Right ventricle myocardium superior (tissue), 1 donor: ENCODE results near the gene STARD7. TPM values are rescaled to one million over a fixed set of nuclear protein-coding genes. Genes with fewer than 3 reads are reported as not detected.

Source experiments
- ATAC-seq: fragments of 200-7000 bp; cut with Tn5 transposase; one replicate; pipeline ENCODE4 v1.9.1; 2020; ENCODE audit warnings: mild to moderate bottlenecking; ENCODE audit not compliant: poor library complexity
- DNase-seq: peaks from one replicate; pipeline ENCODE4 v3.0.0-alpha.2; 2020
- intact Hi-C: fragments of 100-400 bp; cut with DNase I; formaldehyde crosslinking; loops from one replicate; pipeline ENCODE4 v1.11.2; 2022
- total RNA-seq: library from RNA; stranded (reverse); fragmentation: NEBNext Ultra II Directional; extraction: Animal tissue kit (Norgen Biotek cat#: 25700); gene quantifications from one replicate; pipeline ENCODE4 v1.2.1, GENCODE V29; 2021
- donor health status: DM: no; HTN: yes; CAD: no; lungs with severe emphysema.

Gene STARD7
- total RNA-seq, 1 donor from 2014 or later = 179 TPM

DNA sequence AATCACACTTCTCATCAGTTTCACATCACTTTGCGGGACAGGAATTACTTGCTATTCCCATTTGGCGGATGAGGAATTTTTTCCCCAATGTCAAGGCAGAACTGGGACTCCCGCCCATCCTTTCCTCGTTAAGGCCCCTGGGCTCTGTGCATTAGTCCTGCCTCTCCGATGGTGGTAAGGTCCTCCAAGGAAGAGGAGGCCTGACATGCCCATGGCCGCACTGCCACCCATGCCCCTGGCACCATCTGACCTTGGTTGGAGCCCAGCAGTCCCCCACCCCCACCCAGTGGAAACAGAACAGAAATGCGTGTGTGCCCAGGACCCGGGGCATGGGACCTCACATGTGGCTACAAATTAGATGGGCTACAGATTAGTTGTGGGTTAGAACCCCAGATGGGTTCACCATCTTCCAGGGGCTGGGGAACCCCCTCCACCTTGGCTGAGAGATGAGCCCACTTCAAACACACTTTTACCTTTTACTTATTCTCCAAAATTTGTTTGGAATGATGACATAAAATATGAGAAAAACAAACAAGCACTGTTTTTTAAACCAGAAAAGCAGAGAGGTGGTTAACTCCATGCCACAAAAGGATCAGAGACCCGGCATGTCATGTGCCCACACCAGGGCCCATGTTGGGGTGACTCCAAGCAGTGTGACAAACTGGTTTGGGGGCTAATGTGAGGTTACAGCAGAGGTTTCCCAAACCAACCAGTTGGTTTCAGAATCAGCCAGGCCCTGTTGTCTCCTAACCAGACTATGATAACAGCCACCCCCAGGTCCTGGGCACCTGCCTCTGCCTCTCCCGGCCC is 52.4 kb downstream of the STARD7 start:
- no peak for DNase-seq
- ATAC-seq = no peak
- intact Hi-C loops = no loop called here

DNA sequence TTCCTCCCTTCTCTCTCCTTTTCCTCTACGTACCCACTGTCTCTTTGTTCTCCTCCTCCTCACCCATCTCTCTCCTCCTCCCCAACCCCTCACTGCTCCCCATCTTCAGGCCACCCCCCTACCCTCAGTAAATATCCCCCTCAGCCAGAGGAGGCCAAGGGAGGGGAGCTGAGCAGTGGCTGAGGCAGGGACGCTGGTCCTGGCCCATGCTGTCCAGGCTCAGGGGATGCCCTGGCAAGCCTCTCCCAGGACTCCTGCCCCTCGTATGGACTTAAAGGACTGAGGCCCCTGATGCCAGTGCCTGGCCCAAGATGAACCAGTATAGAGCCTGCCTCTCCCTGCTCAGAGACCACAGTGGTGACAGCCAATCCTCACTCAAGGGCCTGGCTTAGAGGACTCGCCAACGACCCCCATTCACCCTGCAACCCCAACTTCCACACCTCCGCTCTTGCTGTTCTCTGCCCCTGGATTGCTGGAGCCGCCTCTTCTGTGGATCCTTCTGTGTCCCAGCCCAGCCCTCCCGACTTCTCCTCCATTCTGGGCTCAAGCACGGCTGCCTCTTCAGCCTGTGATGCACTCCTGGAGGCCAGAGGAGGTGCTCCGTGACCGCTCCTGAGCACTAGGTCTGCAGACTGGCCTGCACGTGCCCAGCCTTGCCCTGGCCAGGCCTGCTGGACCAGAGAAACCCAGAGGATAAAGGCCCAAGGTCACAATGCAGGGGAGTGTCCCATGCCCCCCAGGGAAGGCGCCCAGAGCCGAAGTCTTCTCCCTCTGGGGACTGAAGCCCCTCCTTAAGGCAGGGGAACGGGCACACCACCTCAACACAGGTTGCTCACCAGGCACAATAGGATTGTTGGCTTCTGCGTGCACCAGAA is 53.9 kb downstream of the STARD7 start:
- ATAC-seq = no peak
- intact Hi-C loops = no loop called here
- DNase-seq = peak; percentile 30

DNA sequence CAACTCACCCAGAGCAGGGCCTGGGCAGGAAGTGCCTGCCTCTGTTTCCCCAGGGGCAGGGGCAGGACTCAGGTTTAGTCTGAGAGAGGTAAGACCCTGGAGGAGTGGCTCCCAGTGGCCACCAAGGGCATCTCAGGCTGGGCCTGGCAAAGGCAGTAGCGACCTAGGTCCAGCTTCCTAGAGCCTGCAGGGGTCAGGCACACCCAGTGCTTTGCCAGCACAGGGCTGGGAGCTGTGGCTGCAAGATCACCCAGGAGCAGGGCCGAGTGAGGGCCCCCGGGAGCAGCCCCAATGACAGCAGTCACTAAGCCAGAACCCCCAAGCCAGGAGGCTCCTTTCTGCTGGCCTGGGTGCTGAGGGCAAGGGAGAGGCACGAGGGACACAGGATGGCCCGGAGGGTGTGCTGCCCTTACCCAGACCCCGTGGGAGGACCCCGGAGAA is 54.6 kb downstream of the STARD7 start:
- ATAC-seq (no peak), DNase-seq (peak; percentile 20)
- intact Hi-C loops = no loop called here

DNA sequence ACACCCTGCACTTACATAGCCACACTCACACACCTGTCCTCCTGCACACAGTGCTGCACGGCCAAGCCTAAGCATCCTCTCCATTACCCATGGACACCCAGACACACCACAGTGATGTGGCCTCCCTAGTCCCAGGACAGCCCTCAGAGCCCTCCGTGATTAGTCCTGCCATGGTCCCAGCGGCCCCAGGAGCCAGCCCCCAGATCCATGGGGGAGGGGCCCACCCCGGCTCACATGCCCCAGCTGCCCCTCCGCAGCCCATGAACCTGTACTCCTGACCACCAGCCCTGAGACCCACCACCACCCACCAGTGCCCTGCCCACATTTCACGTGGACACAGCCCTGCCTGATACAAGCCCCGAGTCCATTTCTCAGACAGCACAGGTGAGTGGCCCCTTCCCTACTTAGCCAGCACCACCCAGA is 55.3 kb downstream of the STARD7 start:
- DNase-seq (no peak), ATAC-seq (no peak)
- intact Hi-C loops = no loop called here

GRCh38 chr2:96152304-96153161 is 56.1 kb downstream of the STARD7 start:
- intact Hi-C loops = no loop called here
- DNase-seq = no peak
- no peak for ATAC-seq

DNA sequence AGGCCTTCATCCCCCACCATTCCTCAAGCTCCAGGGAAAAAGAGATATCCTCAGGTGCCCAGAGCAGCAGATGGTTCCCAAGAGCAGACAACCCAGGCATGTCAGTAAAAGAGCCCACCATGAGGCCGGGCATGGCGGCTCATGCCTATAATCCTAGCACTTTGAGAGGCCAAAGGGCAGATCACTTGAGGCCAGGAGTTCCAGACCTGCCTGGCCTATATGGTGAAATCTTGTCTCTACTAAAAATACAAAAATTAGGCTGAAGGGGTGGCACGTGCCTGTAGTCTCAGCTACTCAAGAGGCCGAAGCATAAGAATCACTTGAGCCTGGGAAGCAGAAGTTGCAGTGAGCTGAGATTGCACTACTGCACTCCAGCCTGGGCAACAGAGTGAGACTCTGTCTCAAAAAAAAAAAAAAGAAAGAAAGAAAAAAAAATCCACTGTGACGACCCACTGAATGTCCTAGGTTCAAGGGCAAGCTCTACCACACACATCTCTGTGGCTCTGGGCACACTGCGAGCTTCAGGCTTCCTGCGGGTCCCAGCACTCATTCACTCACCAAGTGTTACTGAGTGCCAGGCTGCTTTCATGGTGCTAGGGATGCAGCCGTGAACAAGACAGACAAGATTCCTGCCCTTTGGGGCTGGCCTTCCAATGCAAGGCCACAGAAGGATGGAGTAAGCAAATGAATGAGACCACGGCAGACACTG is 56.9 kb downstream of the STARD7 start:
- ATAC-seq (no peak), DNase-seq (no peak)
- intact Hi-C loops = no loop called here

- ATAC-seq = no peak
- DNase-seq = no peak
- intact Hi-C loops = no loop called here
These were observed 57.6 kb downstream of the STARD7 start for GRCh38 chr2:96150791-96151594.

DNA sequence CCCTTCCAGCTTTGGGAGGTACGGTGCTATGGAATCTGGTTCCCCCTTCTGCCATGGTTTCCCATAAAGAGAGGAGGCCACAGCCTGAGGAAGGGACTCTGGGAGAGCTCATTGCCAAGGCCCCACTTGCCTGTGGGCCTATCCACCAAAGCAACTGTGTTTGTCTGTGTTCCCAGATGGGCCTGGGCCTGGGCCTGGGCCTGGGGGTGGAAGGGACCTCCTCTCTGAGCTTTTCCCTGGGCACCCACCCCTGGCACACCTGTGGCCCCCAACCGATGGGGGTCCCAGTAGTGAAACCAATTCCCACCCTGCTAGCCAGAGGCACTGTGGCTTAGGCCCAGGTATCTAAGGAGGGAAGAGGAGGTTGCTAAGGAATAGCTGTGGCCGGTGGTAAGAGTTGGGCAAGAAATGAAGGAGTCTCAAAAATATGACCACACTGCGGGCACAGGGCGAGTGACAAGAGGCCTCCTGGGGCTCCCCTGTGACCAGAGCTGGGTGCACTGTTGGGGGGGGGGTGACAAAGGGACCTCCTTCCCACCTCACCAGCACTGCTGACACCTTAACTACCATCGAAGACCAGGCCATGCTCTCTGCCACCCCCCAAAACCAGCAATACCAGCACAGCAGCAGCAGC is 58.5 kb downstream of the STARD7 start:
- intact Hi-C loops = no loop called here
- DNase-seq (no peak), ATAC-seq (no peak)

DNA sequence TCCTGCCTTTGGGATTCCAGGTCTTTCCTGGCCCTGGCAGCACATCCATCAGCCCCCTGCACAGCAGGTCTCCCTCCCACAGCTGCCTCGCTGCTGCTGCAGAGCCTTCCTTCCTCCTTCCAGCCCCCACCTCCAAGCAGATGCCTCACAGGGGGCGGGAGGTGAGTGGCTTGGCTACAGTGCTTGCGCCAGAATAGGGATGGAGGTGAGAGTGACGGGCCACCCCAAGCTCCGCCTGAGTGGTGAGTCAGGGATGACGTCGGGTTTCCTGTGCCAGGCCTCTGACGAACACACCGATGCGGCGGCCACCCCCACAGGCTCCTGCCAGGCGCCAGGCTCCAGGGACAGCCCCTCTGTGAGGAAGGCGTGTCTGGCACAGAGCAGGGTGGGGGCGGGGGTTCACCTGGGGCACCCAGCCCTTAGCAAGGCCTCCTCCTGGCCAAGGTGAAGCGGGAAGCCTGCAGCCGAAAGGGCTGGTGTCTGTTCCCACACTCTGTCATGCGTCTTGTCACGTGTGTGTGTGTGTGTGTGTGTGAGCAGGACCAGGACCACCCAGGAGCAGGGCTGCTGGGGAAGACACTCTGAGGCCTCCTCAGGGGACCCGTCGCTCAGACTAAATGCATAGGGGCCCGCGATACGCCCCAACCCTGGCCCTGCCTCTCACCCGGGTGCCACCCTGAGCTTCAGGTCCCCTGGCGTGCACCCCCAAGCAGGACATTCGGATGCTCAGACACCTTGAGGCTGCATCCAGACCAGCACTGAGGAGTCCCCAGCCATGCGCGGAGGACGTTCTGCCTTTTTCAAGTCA is 60.0 kb downstream of the STARD7 start:
- intact Hi-C loops = loop anchor here (10.0 kb wide), 1 partner anchor 116 kb away; the partner anchor contains the start of genes CIAO1 and TMEM127
- DNase-seq (peak; percentile 71), ATAC-seq (no peak)

- peak; percentile 10 for DNase-seq
- intact Hi-C loops = loop anchor here (10.0 kb wide), 1 partner anchor 117 kb away; the partner anchor contains the start of genes CIAO1 and TMEM127
- ATAC-seq = no peak
These were observed 60.9 kb downstream of the STARD7 start for GRCh38 chr2:96147593-96148201.

- peak; percentile 48 for DNase-seq
- intact Hi-C loops = loop anchor here (10.0 kb wide), 1 partner anchor 118 kb away; the partner anchor contains the start of genes CIAO1 and TMEM127
- ATAC-seq = no peak
These were observed 61.6 kb downstream of the STARD7 start for GRCh38 chr2:96146881-96147592.

DNA sequence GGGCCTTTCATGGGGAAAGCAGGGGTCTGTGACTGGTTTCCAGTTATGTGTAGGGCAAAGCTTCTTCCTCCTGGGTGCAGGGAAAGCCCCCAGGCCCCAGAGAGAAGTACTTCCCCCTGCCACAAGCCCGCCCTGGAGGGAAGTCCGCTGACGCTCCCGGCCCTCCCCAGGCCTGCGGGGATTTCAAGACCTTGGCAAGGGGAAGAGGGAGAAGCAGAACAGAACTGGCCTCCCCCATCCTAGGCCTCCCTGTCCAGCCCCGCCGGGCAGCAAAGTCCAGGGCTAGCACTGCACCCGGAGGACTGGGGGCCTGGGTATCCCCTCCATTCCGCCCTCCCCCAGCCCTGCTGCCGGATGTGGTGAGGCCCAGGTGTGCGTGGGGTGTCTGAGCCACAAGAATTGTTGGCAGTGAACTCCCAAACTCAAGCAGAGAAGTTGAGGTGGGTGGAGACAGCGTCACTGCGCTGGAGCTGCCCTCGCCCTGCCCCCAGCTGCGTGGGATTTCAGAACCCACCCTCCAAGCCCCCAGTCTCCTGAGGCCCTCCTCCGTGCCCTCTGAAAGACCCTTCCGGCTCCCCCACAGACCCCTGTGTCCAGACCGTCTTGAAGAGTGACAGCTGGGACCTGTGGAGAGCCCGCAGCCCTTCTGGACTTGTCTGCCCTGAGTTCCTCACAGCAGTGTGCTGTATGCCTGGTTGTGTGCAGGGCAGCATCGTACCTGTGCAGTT is 62.3 kb downstream of the STARD7 start:
- peak; percentile 36 for ATAC-seq
- DNase-seq = peak; percentile 77
- intact Hi-C loops = loop anchor here (10.0 kb wide), 1 partner anchor 118 kb away; the partner anchor contains the start of genes CIAO1 and TMEM127

DNA sequence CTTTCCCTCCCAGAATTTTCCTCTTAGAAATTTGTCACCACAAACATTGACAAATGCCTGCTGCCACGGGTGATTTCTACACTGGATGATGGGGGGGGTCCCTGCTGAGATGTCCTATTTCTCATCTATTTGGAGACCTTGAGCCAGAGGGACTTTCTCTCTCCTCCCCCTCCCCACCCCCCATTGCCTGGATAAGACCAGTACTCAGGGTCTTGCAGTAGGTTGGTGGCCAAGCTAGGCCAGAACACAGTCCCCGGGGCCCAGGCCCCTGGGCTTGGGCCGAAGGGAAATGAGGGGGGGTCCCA is 62.8 kb downstream of the STARD7 start:
- DNase-seq (no peak), ATAC-seq (no peak)
- intact Hi-C loops = loop anchor here (10.0 kb wide), 1 partner anchor 119 kb away; the partner anchor contains the start of genes CIAO1 and TMEM127
